GM21786 (cell line): ENCODE measurements around the gene VPS13D.

Experiments used
- ATAC-seq: cut with Tn5 transposase; IDR thresholded peaks from one replicate; pipeline ENCODE4 v1.9.1; 2021; ENCODE audit not compliant: unreplicated experiment

The VPS13D gene

GRCh38 chr1:12400027-12400693 lies 170.3 kb downstream of the VPS13D start:
- no peak for ATAC-seq

- ATAC-seq: no peak
Observed at GRCh38 chr1:12402159-12402673, 172.4 kb downstream of the VPS13D start.

- no peak for ATAC-seq
Observed at GRCh38 chr1:12402842-12403241, 173.0 kb downstream of the VPS13D start.

GRCh38 chr1:12404918-12405317 lies 175.1 kb downstream of the VPS13D start:
- ATAC-seq: no peak

- no peak for ATAC-seq
Observed at GRCh38 chr1:12405325-12406210, 175.7 kb downstream of the VPS13D start.

- ATAC-seq: no peak
Observed at GRCh38 chr1:12406211-12407021, 176.6 kb downstream of the VPS13D start.

GRCh38 chr1:12407050-12407961 lies 177.5 kb downstream of the VPS13D start:
- ATAC-seq: no peak

GRCh38 chr1:12407962-12408454 lies 178.2 kb downstream of the VPS13D start:
- no peak for ATAC-seq

GRCh38 chr1:12408662-12409061 lies 178.8 kb downstream of the VPS13D start:
- no peak for ATAC-seq

GRCh38 chr1:12409681-12410080 lies 179.9 kb downstream of the VPS13D start:
- ATAC-seq: no peak

GRCh38 chr1:12410351-12410750 lies 180.5 kb downstream of the VPS13D start:
- no peak for ATAC-seq

- no peak for ATAC-seq
Observed at GRCh38 chr1:12411098-12411497, 181.3 kb downstream of the VPS13D start.

- no peak for ATAC-seq
Observed at GRCh38 chr1:12411747-12412146, 181.9 kb downstream of the VPS13D start.

GRCh38 chr1:12412439-12412838 lies 182.6 kb downstream of the VPS13D start:
- no peak for ATAC-seq

GRCh38 chr1:12413664-12414410 lies 184.0 kb downstream of the VPS13D start:
- no peak for ATAC-seq

- ATAC-seq: no peak
Observed at GRCh38 chr1:12414444-12415018, 184.7 kb downstream of the VPS13D start.

- no peak for ATAC-seq
Observed at GRCh38 chr1:12415038-12415466, 185.2 kb downstream of the VPS13D start.

- ATAC-seq: no peak
Observed at GRCh38 chr1:12416101-12416500, 186.3 kb downstream of the VPS13D start.

GRCh38 chr1:12416744-12417143 lies 186.9 kb downstream of the VPS13D start:
- no peak for ATAC-seq
